CD4-positive, alpha-beta T cell treated with Interleukin-1 beta for 1 hour (primary cell): Measurements from ENCODE around the gene CHCHD4.
"Not testable (repeated sequence)": the region's sequence is repeated elsewhere in the genome, so short reads cannot be mapped to it uniquely, and the experiment has no call there.

Source experiments
- DNase-seq, 2 donors: peaks; one replicate each; pipeline ENCODE4 v3.0.0-alpha.2; 2020 to 2022

Gene CHCHD4

GRCh38 chr3:14133876-14134275, 9.2 kb upstream of the CHCHD4 start:
- DNase-seq = no peak

- DNase-seq = no peak
Measured at GRCh38 chr3:14133188-14133800, 8.6 kb upstream of the CHCHD4 start.

GRCh38 chr3:14132689-14133088, 8.0 kb upstream of the CHCHD4 start:
- no peak for DNase-seq

- no peak for DNase-seq
Measured at GRCh38 chr3:14132120-14132519, 7.5 kb upstream of the CHCHD4 start.

- no peak for DNase-seq
Measured at GRCh38 chr3:14131134-14131533, 6.5 kb upstream of the CHCHD4 start.

- no peak for DNase-seq
Measured at GRCh38 chr3:14130707-14131106, 6.0 kb upstream of the CHCHD4 start.

GRCh38 chr3:14130230-14130629, 5.6 kb upstream of the CHCHD4 start:
- no peak for DNase-seq

GRCh38 chr3:14129296-14129695, 4.6 kb upstream of the CHCHD4 start:
- DNase-seq = no peak

- no peak for DNase-seq
Measured at GRCh38 chr3:14128724-14129123, 4.1 kb upstream of the CHCHD4 start.

GRCh38 chr3:14127516-14128161, 3.0 kb upstream of the CHCHD4 start:
- DNase-seq = no peak

- no peak for DNase-seq
Measured at GRCh38 chr3:14126887-14127505, 2.3 kb upstream of the CHCHD4 start.

- no peak for DNase-seq
Measured at GRCh38 chr3:14126017-14126886, 1.6 kb upstream of the CHCHD4 start.

- peak; percentile 57 to 63 for DNase-seq
Measured at GRCh38 chr3:14125193-14126016, 735 bp upstream of the CHCHD4 start.

- peak; percentile 64 to 69 for DNase-seq
Measured at GRCh38 chr3:14124223-14124614, 451 bp downstream of the CHCHD4 start.

- no peak for DNase-seq
Measured at GRCh38 chr3:14123308-14124222, 1.1 kb downstream of the CHCHD4 start.

- DNase-seq = no peak
Measured at GRCh38 chr3:14122301-14122700, 2.4 kb downstream of the CHCHD4 start.

- no peak for DNase-seq
Measured at GRCh38 chr3:14121859-14122258, 2.8 kb downstream of the CHCHD4 start.

- DNase-seq = not testable (repeated sequence)
Measured at GRCh38 chr3:14120921-14121448, 3.7 kb downstream of the CHCHD4 start.

GRCh38 chr3:14120111-14120920, 4.4 kb downstream of the CHCHD4 start:
- DNase-seq = no peak

- DNase-seq = no peak
Measured at GRCh38 chr3:14119651-14120050, 5.0 kb downstream of the CHCHD4 start.
